22Rv1 (cell line): ENCODE results near the gene PARP4.
"Not testable (repeated sequence)": the region's sequence is repeated elsewhere in the genome, so short reads cannot be mapped to it uniquely, and the experiment has no call there.

ENCODE experiments used
- H3K27ac ChIP-seq: fragments of 450-650 bp; 2 replicates; pipeline ENCODE4 v1.5.1; 2017
- CTCF ChIP-seq: fragments of 450-650 bp; IDR thresholded peaks from 2 replicates; pipeline ENCODE4 v1.5.1; 2017; ENCODE audit warnings: mild to moderate bottlenecking
- ZFX ChIP-seq: fragments of 450-650 bp; IDR thresholded peaks from 2 replicates; pipeline ENCODE4 v1.6.1; 2017; ENCODE audit warnings: antibody characterized with exemption, borderline replicate concordance

Gene PARP4

GRCh38 chr13:24489721-24490120 lies 22.9 kb downstream of the PARP4 start:
- no peak overlapping the region for H3K27ac ChIP-seq
- TF ChIP-seq CTCF (no peak), ZFX (no peak)

- not testable (repeated sequence) for H3K27ac ChIP-seq
These were observed 24.5 kb downstream of the PARP4 start for GRCh38 chr13:24488092-24488491.

GRCh38 chr13:24486017-24486657 lies 26.4 kb downstream of the PARP4 start:
- not testable (repeated sequence) for H3K27ac ChIP-seq

- no peak for TF ChIP-seq CTCF
- TF ChIP-seq ZFX, result no peak
These were observed 38.9 kb downstream of the PARP4 start for GRCh38 chr13:24473686-24474085.

GRCh38 chr13:24472129-24472528 lies 40.4 kb downstream of the PARP4 start:
- not testable (repeated sequence) for H3K27ac ChIP-seq

More at GRCh38 chr13:24473686-24474085, 38.9 kb downstream of the PARP4 start:
- H3K27ac ChIP-seq, result no peak overlapping the region

GRCh38 chr13:24463078-24463477 lies 49.5 kb downstream of the PARP4 start:
- no peak for TF ChIP-seq CTCF
- TF ChIP-seq ZFX, result no peak

GRCh38 chr13:24460256-24460655 lies 52.3 kb downstream of the PARP4 start:
- no peak overlapping the region for H3K27ac ChIP-seq
- TF ChIP-seq CTCF (no peak), ZFX (no peak)

More at GRCh38 chr13:24463078-24463477, 49.5 kb downstream of the PARP4 start:
- no peak overlapping the region for H3K27ac ChIP-seq

GRCh38 chr13:24459726-24460125 lies 52.9 kb downstream of the PARP4 start:
- TF ChIP-seq ZFX (no peak), CTCF (no peak)
- H3K27ac ChIP-seq, result no peak overlapping the region

GRCh38 chr13:24459234-24459633 lies 53.3 kb downstream of the PARP4 start:
- H3K27ac ChIP-seq, result no peak overlapping the region
- no peak for TF ChIP-seq CTCF
- no peak for TF ChIP-seq ZFX
